CD4-positive, alpha-beta T cell treated with Interleukin-4 for 4 hours (primary cell): ENCODE measurements around the gene GRIA3.

Source experiments
- DNase-seq: peaks from one replicate; pipeline ENCODE4 v3.0.0-alpha.2; 2020

Gene GRIA3

GRCh38 chrX:123201720-123202119 is 17.6 kb downstream of the GRIA3 start:
- no peak for DNase-seq

- DNase-seq, result no peak
These were observed 18.4 kb downstream of the GRIA3 start for GRCh38 chrX:123202523-123202922.

- no peak for DNase-seq
These were observed 19.7 kb downstream of the GRIA3 start for GRCh38 chrX:123203772-123204171.

GRCh38 chrX:123206176-123206575 is 22.1 kb downstream of the GRIA3 start:
- no peak for DNase-seq

GRCh38 chrX:123210252-123210651 is 26.2 kb downstream of the GRIA3 start:
- DNase-seq, result no peak

GRCh38 chrX:123215397-123216089 is 31.5 kb downstream of the GRIA3 start:
- no peak for DNase-seq

GRCh38 chrX:123217077-123217476 is 33.0 kb downstream of the GRIA3 start:
- DNase-seq, result no peak

GRCh38 chrX:123217728-123218127 is 33.6 kb downstream of the GRIA3 start:
- no peak for DNase-seq

GRCh38 chrX:123219916-123220315 is 35.8 kb downstream of the GRIA3 start:
- no peak for DNase-seq

GRCh38 chrX:123222920-123223319 is 38.8 kb downstream of the GRIA3 start:
- no peak for DNase-seq

- DNase-seq, result no peak
These were observed 39.3 kb downstream of the GRIA3 start for GRCh38 chrX:123223409-123223808.

GRCh38 chrX:123223859-123224258 is 39.8 kb downstream of the GRIA3 start:
- DNase-seq, result no peak

GRCh38 chrX:123230798-123231197 is 46.7 kb downstream of the GRIA3 start:
- no peak for DNase-seq

GRCh38 chrX:123236859-123237258 is 52.8 kb downstream of the GRIA3 start:
- no peak for DNase-seq

- DNase-seq, result no peak
These were observed 53.2 kb downstream of the GRIA3 start for GRCh38 chrX:123237271-123237670.

GRCh38 chrX:123254457-123254856 is 70.4 kb downstream of the GRIA3 start:
- DNase-seq, result no peak

GRCh38 chrX:123256378-123256777 is 72.3 kb downstream of the GRIA3 start:
- DNase-seq, result no peak

- DNase-seq, result no peak
These were observed 76.9 kb downstream of the GRIA3 start for GRCh38 chrX:123260920-123261418.

GRCh38 chrX:123263270-123263669 is 79.2 kb downstream of the GRIA3 start:
- no peak for DNase-seq

GRCh38 chrX:123263747-123264146 is 79.7 kb downstream of the GRIA3 start:
- no peak for DNase-seq

- DNase-seq, result no peak
These were observed 83.1 kb downstream of the GRIA3 start for GRCh38 chrX:123267220-123267619.

GRCh38 chrX:123271902-123272301 is 87.8 kb downstream of the GRIA3 start:
- no peak for DNase-seq

GRCh38 chrX:123272630-123273029 is 88.6 kb downstream of the GRIA3 start:
- no peak for DNase-seq

- DNase-seq, result no peak
These were observed 90.7 kb downstream of the GRIA3 start for GRCh38 chrX:123274796-123275195.

- DNase-seq, result no peak
These were observed 93.3 kb downstream of the GRIA3 start for GRCh38 chrX:123277347-123277746.
